ENCODE results near the gene SUGT1. TPM values are rescaled to one million over a fixed set of nuclear protein-coding genes. Genes with fewer than 3 reads are reported as not detected.

The SUGT1 gene
- total and polyA plus RNA-seq, 2 of the 13 experiments (the other 11 are each of a cell fraction or from before 2014, with no cell fraction given) = 23.1 to 71.2 TPM

GRCh38 chr13:52723181-52723580 lies 70.5 kb downstream of the SUGT1 start:
- WGBS (ENCODE audit: low lambda C conversion rate) = 11% methylated on average over 4 of the region's 4 CpGs
- ChIA-PET POLR2A (no interaction called here), CTCF (ENCODE audit: low intra/inter-chr PET ratio, low total read pairs) (no interaction called here)
- BruUV-seq (replicated peaks) = no TSS peak
- no peak overlapping the region for H3K9ac ChIP-seq (ENCODE audit: insufficient read depth, low read depth, low read length)
- no peak overlapping the region for H2AFZ ChIP-seq (ENCODE audit: low read length)
- DNase-seq (ENCODE audit: low spot score) = no peak
- FAIRE-seq = no peak
- TF ChIP-seq REXO4 (CRISPR knock-in tag; IDR thresholded peaks at IDR 0.05; ENCODE audit: borderline replicate concordance) = no peak
- no peak for TF ChIP-seq ZNF710 (CRISPR knock-in tag; IDR thresholded peaks at IDR 0.05; ENCODE audit: borderline replicate concordance)
- H3K79me2 ChIP-seq (ENCODE audit: insufficient read depth, low read length) = no peaks in the 10 kb centered on the region
- no peak overlapping the region for H3K4me2 ChIP-seq (ENCODE audit: low read depth, low read length)
- H4K20me1 ChIP-seq (ENCODE audit: insufficient read depth, low read length) = no peaks in the 10 kb centered on the region
- no peaks in the 10 kb centered on the region for H3K36me3 ChIP-seq (replicated peaks in 1 of 2; ENCODE audit: control insufficient read depth in 1 of 2, insufficient read depth in 2 of 2, low read length in 2 of 2)
- no peak overlapping the region for H3K27ac ChIP-seq (ENCODE audit: extremely low read length, insufficient read depth, low read length)
- no peak overlapping the region for H3K4me3 ChIP-seq (replicated peaks in 1 of 3; ENCODE audit: insufficient read depth in 1 of 3, low read depth in 2 of 3, low read length in 3 of 3)
- H3K9me3 ChIP-seq (ENCODE audit: low read length) = no peaks in the 10 kb centered on the region
- in situ Hi-C loops (cut with HindIII; ENCODE audit: extremely low pct_ligation_motif_present, low pct_unique_long_range_greater_than_20kb) = no loop called here
- intact Hi-C loops (cut with micrococcal nuclease; ENCODE audit: unreplicated experiment) = no loop called here
- H3K4me1 ChIP-seq (ENCODE audit: insufficient read depth, low read length) = no peaks in the 10 kb centered on the region
- no peak for ATAC-seq
- peaks cover 0 to 1% of the 10 kb centered on the region in 2 experiments; a peak in 1 of 5 replicates for H3K27me3 ChIP-seq (ENCODE audit: control insufficient read depth in 1 of 2, insufficient read depth in 2 of 2, low read length in 2 of 2)

GRCh38 chr13:52725302-52725701 lies 72.7 kb downstream of the SUGT1 start:
- WGBS (ENCODE audit: low lambda C conversion rate) = 0% methylated on average over 1 of the region's 1 CpG
- intact Hi-C loops (cut with micrococcal nuclease; ENCODE audit: unreplicated experiment) (no loop called here), in situ Hi-C loops (cut with HindIII; ENCODE audit: extremely low pct_ligation_motif_present, low pct_unique_long_range_greater_than_20kb) (no loop called here)
- H3K79me2 ChIP-seq (ENCODE audit: insufficient read depth, low read length) = no peaks in the 10 kb centered on the region
- no peak for DNase-seq (ENCODE audit: low spot score)
- H4K20me1 ChIP-seq (ENCODE audit: insufficient read depth, low read length) = no peaks in the 10 kb centered on the region
- H3K9ac ChIP-seq (ENCODE audit: insufficient read depth, low read depth, low read length) = no peak overlapping the region
- no peak overlapping the region for H3K4me2 ChIP-seq (ENCODE audit: low read depth, low read length)
- POLR2A ChIA-PET = no interaction called here
- no peaks in the 10 kb centered on the region for H3K9me3 ChIP-seq (ENCODE audit: low read length)
- no peak overlapping the region for H3K4me3 ChIP-seq (replicated peaks in 1 of 3; ENCODE audit: insufficient read depth in 1 of 3, low read depth in 2 of 3, low read length in 3 of 3)
- H3K4me1 ChIP-seq (ENCODE audit: insufficient read depth, low read length) = no peaks in the 10 kb centered on the region
- no peak overlapping the region for H3K27ac ChIP-seq (ENCODE audit: extremely low read length, insufficient read depth, low read length)
- BruUV-seq (replicated peaks) = no TSS peak
- no peaks in the 10 kb centered on the region for H3K36me3 ChIP-seq (replicated peaks in 1 of 2; ENCODE audit: control insufficient read depth in 1 of 2, insufficient read depth in 2 of 2, low read length in 2 of 2)
- no peak overlapping the region for H2AFZ ChIP-seq (ENCODE audit: low read length)
- CTCF ChIA-PET (ENCODE audit: low intra/inter-chr PET ratio, low total read pairs) = no interaction called here
- ATAC-seq = no peak
- H3K27me3 ChIP-seq (ENCODE audit: control insufficient read depth in 1 of 2, insufficient read depth in 2 of 2, low read length in 2 of 2) = peaks cover 0 to 1% of the 10 kb centered on the region in 2 experiments; a peak in 1 of 5 replicates
- FAIRE-seq = no peak
- TF ChIP-seq ZNF430 (CRISPR knock-in tag; IDR thresholded peaks at IDR 0.05) (no peak), ZSCAN29 (CRISPR knock-in tag; conservative IDR thresholded peaks at IDR 0.05) (no peak), KLF16 (CRISPR knock-in tag; IDR thresholded peaks at IDR 0.05) (no peak), HMGXB4 (CRISPR knock-in tag; IDR thresholded peaks at IDR 0.05; ENCODE audit: borderline replicate concordance in 1 of 2, low read depth in 1 of 2) (no peak), ZNF766 (CRISPR knock-in tag; IDR thresholded peaks at IDR 0.05; ENCODE audit: borderline replicate concordance) (no peak), ZXDC (CRISPR knock-in tag; IDR thresholded peaks at IDR 0.05) (no peak), ZIK1 (CRISPR knock-in tag; IDR thresholded peaks at IDR 0.05; ENCODE audit: borderline replicate concordance, low read depth) (no peak), ZNF138 (CRISPR knock-in tag; IDR thresholded peaks at IDR 0.05; ENCODE audit: low read depth) (no peak)
